ENCODE measurements around the gene ELMOD3. TPM values are rescaled to one million over a fixed set of nuclear protein-coding genes. Genes with fewer than 3 reads are reported as not detected.
"Not testable (repeated sequence)": the region's sequence is repeated elsewhere in the genome, so short reads cannot be mapped to it uniquely, and the experiment has no call there.

Gene ELMOD3
- 27.0 TPM for total RNA-seq (ENCODE audit: insufficient read depth, low replicate concordance)

- DNase-seq (ENCODE audit: low spot score), result peak; percentile 100
Measured at GRCh38 chr2:85354286-85355072, at the start of gene ELMOD3, which contains the start of gene RETSAT. ELMOD3 (plus strand) TSS chr2:85354769; CDS start chr2:85357199, 2,430 bp downstream. RETSAT (minus strand) TSS chr2:85354528; CDS start chr2:85354507, 21 bp downstream.

GRCh38 chr2:85307527-85307897 is 47.1 kb upstream of the ELMOD3 start:
- DNase-seq (ENCODE audit: low spot score), result no peak

GRCh38 chr2:85308201-85308600 is 46.4 kb upstream of the ELMOD3 start:
- no peak for DNase-seq (ENCODE audit: low spot score)

- DNase-seq (ENCODE audit: low spot score), result no peak
Measured at GRCh38 chr2:85308896-85309555, 45.5 kb upstream of the ELMOD3 start.

GRCh38 chr2:85309699-85310321 is 44.8 kb upstream of the ELMOD3 start:
- no peak for DNase-seq (ENCODE audit: low spot score)

GRCh38 chr2:85310330-85310729 is 44.2 kb upstream of the ELMOD3 start:
- no peak for DNase-seq (ENCODE audit: low spot score)

- no peak for DNase-seq (ENCODE audit: low spot score)
Measured at GRCh38 chr2:85312404-85312803, 42.2 kb upstream of the ELMOD3 start.

- DNase-seq (ENCODE audit: low spot score), result no peak
Measured at GRCh38 chr2:85314884-85315242, 39.7 kb upstream of the ELMOD3 start.

- not testable (repeated sequence) for DNase-seq (ENCODE audit: low spot score)
Measured at GRCh38 chr2:85315921-85316320, 38.6 kb upstream of the ELMOD3 start.

- peak; percentile 90 for DNase-seq (ENCODE audit: low spot score)
Measured at GRCh38 chr2:85318222-85319074, 36.1 kb upstream of the ELMOD3 start.

GRCh38 chr2:85319796-85320195 is 34.8 kb upstream of the ELMOD3 start:
- DNase-seq (ENCODE audit: low spot score), result no peak

GRCh38 chr2:85323351-85323987 is 31.1 kb upstream of the ELMOD3 start:
- DNase-seq (ENCODE audit: low spot score), result no peak

- DNase-seq (ENCODE audit: low spot score), result not testable (repeated sequence)
Measured at GRCh38 chr2:85323988-85324367, 30.6 kb upstream of the ELMOD3 start.

- DNase-seq (ENCODE audit: low spot score), result no peak
Measured at GRCh38 chr2:85324639-85325465, 29.7 kb upstream of the ELMOD3 start.

- DNase-seq (ENCODE audit: low spot score), result no peak
Measured at GRCh38 chr2:85325466-85325811, 29.1 kb upstream of the ELMOD3 start.

GRCh38 chr2:85326406-85327159 is 28.0 kb upstream of the ELMOD3 start:
- DNase-seq (ENCODE audit: low spot score), result peak; percentile 49

GRCh38 chr2:85327160-85327821 is 27.3 kb upstream of the ELMOD3 start:
- DNase-seq (ENCODE audit: low spot score), result peak; percentile 60

- peak; percentile 97 for DNase-seq (ENCODE audit: low spot score)
Measured at GRCh38 chr2:85327822-85328617, 26.5 kb upstream of the ELMOD3 start, which contains the start of gene TGOLN2. TGOLN2 (minus strand) TSS chr2:85327989; CDS start chr2:85327962, 27 bp downstream.

Data from umbilical cord (tissue), 2 donors.